ENCODE results near the gene NFX1.
"Not testable (repeated sequence)": the region's sequence is repeated elsewhere in the genome, so short reads cannot be mapped to it uniquely, and the experiment has no call there.

The NFX1 gene

DNA sequence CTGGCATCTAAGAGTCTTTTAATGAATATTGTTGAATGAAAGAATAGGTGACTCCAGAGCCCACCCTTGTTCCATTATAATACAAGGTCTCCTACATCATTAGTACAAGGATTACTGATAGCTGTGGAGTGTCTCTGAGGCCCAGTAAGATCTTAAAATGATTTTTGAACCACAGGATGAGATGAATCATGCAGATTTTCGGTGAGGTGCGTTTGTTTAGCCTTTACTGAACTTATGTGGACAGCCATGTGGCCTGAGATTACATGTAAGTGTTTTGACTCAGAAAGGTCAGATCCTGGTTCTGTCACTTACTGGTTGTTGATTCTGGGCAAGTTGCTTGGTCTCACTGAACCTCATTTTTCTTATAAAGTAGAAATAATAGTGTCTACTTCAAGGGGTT is 21.6 kb downstream of the NFX1 start:
- DNase-seq = no peak

DNA sequence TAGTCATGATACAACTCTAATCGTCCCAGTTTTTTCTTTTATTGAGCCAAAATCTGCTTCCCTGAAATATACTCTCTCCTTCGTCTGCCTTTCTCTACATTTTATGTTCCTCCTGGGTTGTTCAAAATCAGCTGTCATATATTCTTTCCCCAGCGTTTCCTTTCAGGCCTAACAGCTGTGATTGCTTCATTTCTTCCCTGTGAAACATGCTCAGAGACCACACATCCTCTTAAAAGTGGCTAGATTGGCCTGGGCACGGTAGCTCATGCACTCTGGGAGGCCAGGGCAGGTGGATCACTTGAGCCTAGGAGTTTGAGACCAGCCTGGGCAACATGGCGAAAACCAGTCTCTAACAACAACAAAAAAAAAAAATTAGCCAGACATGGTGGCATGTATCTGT is 25.1 kb downstream of the NFX1 start:
- no peak for DNase-seq

DNA sequence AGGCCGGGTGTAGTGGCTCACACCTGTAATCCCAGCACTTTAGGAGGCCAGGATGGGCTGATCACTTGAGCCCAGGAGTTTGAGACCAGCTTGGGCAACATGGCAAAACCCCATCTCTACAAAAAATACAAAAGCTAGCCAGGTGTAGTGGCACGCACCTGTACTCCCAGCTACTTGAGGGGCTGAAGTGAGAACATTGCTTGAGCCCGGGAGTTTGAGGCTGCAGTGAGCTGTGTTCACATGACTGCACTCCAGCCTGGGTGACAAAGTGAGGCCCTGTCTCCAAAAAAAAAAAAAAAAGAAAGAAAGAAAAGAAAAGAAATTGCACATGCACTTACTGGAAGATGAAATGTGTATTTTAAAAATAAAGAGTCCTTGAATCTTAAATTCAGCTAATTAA is 26.8 kb downstream of the NFX1 start:
- DNase-seq = not testable (repeated sequence)

DNA sequence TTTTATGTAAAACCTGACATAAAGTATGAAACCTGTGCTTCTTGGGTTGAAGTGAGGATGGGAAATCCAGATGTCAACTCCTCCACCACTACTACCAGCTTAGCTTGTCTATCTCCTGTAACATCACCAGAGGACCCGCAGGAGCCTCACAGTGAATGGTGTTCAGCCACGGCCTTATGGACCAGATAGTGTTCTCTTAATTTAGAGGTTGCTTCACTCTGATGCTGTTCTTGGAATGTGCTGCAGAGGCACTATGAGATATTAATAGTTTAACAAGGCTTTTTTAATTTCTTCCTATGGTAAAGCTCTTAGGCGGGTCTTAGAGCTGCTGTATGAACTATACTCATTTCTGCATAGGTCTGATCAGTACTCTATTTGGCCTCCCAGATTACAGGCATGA is 27.9 kb downstream of the NFX1 start:
- DNase-seq = no peak

DNA sequence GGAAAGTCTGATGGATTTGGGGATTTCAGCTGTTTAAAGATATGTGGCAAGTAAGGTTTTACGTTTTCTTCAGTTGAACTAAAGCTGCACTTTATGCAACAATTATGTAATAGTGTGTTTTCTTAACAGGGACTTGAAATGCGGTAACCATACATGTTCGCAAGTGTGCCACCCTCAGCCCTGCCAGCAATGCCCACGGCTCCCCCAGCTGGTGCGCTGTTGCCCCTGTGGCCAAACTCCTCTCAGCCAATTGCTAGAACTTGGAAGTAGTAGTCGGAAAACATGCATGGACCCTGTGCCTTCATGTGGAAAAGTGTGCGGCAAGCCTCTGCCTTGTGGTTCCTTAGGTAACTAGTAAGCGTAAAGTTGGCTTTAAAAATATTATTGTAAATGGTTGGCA is 28.5 kb downstream of the NFX1 start:
- DNase-seq = no peak

DNA sequence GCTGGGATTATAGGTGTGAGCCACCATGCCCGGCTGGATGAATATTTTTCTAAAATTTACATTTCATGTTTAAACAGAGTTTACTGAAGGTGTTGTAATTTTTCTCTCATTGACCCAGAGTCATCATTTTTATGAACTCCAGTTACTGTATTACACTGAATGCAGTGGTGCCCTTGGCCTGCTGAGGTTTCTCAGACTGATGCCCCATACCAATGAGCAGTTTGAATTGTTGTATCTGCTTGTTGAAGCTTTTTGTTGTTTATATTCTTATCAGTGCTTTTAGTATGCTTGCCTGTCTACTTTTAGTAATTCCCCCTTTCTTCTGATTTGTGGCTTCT is 29.9 kb downstream of the NFX1 start:
- DNase-seq = no peak

DNA sequence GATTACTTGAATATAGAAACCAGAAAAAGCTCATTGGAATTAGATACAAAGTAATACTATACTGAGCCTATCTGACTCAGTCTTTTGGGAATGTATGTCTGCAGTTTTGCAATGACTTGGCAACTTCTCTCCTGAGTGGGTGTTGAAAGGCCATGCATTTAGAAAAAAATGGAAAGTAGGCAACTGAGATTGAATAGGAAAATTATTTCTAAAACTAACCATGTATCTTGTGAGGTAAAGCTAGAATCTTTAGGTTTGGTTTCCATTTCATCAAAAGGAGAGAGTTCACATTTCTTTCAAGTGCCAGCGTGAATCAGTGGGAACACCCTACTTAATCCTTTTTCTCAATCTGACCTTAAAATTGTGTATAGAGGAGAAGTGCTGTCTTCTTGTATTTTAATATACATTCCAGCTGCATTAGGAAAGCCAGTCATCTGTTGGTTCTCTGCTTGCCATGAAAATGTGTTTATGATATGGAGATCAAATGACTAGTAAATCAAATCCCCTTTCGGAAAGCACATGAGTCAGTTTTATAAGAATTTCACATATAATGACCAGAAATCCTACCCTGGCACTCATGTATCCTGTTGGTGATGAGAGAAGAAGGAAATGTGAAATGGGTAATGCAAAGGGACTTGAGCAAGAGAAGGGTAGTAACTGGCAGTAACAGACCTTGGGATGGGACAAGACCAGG is 30.4 kb downstream of the NFX1 start:
- DNase-seq = no peak

DNA sequence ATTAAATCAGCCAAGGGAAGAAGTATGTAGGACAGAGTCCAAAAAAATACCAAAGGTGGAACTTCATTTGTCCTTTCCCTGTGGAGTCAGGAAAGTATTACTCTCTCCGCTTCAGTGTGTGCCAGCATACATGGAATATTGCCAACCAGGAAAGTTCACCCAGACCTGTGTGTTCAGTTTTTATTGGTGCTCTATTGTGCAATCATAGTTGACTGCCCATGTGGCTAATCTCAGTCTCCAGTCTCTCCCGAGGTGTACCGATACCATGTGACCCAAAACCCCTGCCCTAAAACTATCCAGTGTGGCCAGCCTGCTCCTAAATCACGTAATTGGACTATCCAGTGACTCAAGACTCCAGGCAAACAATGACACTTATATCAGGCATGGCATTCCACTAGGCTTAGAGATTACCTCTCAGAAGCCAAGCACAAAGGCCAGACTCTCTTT is 38.8 kb downstream of the NFX1 start:
- no peak for DNase-seq

DNA sequence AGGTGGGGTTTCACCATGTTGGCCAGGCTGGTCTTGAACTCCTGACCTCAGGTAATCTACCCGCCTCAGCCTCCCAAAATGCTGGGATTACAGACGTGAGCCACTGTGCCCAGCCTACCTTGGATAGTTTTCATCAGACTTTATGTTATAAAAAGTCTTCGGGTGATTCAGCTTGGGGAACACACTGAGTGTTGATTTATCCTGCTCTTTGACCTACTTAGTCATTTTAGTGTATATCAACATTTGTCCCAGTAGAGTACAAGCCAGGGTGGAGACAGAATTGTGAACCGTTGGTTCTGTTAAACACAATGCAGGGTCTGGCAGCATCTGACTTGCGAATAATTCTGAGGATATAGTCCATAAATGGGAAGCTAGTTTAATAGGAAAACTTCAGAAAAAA is 39.7 kb downstream of the NFX1 start:
- no peak for DNase-seq

DNA sequence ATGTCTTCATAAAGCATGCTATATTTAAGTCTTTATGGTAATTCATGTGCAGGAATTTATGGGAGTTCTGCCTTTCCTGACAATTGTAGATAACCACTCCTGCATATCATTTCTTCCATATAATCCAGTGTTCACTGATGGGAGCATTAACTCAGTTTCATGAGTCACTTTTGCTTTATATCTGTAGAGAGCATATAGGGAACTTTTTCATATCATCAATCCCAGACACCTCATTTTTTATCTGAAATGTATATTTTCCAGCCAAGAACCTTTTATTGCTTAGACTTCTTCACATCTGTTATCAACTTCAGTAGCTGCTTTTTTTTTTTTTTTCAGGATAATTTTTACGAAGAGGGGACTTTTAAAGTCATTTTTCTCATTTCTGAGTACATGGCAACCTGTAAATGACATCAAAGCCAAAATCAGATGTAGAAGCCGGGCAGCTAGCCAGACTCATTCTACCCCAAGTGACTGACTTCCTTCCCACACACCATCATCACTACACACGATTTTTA is 41.1 kb downstream of the NFX1 start:
- no peak for DNase-seq

DNA sequence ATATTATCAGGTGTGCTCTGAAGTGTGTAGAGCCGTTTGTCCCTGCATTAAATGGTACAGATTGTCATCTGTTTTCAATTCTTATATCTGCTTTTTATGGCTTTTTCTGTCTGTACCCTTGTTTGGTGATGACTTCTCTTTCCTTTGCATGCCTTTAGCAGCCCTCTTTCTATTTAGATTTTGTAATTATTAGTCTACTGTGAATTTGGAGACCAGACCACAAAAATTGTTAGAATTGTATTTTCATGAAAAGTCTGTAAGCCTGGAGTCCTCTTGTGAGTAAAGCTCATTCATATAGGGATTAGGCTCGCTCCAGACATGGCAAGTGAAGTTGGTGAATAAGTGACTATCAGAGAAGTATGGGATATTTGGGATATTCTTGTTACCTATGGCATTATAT is 41.7 kb downstream of the NFX1 start:
- DNase-seq = no peak

DNA sequence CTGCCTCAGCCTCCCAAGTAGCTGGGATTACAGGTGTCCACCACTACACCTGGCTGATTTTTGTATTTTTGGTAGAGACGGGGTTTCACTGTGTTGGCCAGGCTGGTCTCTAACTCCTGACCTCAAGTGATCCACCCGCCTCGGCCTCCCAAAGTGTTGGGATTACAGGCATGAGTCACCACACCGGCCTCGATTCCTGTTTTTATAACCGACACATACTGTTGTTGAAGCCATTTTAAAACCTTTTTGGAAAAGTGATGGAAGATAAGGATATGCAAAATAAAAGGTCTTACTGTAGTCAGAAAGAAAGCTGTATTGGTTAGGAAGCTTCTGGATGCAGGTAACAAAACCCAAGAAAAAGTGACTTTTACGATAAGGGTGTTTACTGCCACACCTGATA is 42.6 kb downstream of the NFX1 start:
- not testable (repeated sequence) for DNase-seq

DNA sequence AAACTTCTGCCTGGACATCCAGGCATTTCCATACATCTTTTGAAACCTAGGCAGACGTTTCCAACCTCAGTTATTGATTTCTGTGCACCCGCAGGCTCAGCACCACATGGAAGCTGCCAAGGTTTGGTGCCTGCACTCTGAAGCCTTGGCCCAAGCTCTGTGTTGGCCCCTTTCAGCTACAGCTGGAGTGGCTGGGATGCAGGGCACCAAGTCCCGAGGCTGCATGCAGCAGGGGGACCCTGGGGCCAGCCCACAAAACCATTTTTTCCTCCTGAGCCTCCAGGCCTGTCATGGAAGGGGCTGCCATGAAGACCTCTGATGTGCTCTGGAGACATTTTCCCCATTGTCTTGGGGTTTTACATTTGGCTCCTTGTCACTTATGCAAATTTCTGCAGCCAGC is 49.9 kb downstream of the NFX1 start:
- DNase-seq = no peak

DNA sequence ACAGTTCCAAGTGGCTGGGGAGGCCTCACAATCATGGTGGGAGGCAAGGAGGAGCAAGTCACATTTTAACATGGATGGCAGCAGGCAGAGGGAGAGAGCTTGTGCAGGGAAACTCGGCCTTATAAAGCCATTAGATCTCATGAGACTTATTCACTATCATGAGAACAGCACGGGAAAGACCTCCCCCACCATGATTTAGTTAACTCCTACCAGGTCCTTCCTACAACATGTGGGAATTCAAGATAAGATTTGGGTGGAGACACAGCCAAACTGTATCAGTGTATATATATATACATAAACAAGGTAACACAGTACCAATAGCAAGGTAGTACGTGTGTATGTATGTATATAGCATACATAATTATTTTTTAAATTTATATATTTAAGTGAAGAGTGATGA is 50.9 kb downstream of the NFX1 start:
- DNase-seq = no peak

DNA sequence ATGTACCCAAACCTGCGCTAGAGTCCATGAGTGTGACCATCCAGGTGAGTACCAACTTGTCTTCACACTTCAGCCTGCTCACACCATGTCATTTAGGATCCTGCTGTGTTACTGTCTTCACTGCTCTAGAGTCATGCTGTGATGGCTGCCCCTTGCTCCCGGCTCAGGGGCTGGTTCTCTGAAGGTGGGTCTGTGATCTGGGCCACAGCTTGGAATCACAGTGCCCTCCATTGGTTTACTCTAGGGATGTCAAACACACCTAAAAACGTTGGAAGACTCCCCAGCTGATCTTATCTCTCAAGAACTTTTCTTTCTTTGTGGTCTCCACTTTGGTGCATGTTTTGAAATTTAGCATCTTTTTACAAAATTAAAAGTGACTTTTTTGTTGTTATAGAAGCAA is 53.8 kb downstream of the NFX1 start:
- DNase-seq = no peak

DNA sequence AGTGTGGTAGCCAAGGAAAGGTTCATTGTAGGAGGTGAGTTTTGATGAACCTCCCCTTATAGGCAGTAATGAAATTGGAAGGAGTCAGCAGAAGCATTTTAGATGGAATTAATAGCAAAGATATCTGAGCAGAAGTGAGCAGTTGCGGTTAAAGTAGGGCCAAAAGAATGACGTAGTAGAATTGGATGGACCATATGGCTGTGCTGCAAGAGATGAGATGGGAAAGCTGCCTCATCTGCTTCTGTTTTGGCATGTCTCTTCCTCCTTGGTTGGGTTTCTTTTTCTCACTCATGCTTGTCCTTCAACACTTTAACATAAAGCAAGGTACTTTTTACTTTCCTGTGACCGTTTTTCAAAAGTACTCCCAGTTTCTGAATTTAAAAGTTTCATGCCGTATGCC is 56.2 kb downstream of the NFX1 start:
- DNase-seq = no peak

DNA sequence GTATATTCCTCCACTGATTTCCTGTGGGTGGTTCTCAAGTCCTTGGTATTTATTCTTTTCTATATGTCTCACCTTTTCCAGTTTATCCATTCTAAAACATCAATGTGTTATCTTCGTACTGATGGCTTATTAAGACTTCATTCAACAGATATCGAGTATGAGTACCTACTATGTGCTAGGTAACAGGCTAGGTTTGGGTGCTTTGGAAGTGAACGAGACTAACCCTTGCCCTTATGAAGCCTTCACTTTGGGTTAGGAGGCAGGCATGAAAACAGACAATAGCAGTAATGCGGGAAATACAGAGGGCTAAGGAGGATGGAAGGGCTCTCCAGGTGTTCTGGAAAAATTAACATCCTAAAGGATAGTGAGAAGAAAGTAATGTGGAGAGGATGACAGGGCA is 58.7 kb downstream of the NFX1 start:
- DNase-seq = no peak

DNA sequence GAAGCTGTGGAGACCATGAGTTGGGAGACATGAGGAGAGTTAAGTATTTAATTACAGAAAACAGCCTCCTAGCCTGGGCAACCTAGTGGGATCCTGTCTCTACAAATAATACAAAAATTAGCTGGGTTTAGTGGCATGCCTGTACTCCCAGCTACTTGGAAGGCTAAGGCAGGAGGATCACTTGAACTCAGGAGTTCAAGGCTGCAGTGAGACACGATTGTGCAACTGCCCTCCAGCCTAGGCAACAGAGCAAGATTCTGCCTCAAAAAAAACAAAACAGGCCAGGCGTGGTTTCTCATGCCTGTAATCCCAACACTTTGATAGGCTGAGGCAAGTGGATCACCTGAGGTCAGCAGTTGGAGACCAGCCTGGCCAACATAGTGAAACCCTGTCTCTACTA is 59.4 kb downstream of the NFX1 start:
- DNase-seq = no peak

DNA sequence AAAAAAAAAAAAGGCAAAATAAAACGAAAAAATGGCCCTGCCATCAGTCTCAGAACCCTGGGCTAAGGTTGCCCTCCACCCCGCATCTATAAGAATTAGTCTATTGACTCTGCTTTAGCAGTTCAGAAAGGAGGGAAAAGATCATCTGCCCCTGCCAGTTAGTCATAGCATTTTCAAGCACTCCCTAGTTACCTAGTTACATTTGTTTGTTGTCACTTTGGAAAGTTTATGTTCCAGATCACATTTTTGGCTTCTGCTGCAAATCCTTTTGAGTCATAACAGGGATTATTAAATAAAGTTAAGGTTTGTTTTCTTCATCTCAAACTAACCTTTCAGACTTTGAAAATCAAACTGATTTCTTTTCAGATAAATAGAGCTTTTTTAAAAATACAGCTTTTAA is 60.0 kb downstream of the NFX1 start:
- DNase-seq = no peak

DNA sequence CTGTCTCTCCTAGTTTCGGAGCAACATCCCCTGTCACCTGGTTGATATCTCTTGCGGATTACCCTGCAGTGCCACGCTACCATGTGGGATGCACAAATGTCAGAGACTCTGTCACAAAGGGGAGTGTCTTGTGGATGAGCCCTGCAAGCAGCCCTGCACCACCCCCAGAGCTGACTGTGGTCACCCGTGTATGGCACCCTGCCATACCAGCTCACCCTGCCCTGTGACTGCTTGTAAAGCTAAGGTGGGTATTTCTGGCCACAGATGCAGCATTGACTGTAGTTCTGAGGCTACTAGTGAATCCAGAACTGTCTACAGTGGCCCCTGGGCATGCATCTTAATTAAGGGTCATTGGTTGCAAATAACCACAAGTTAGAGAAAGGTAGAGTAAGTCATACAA is 61.2 kb downstream of the NFX1 start:
- DNase-seq = no peak

DNA sequence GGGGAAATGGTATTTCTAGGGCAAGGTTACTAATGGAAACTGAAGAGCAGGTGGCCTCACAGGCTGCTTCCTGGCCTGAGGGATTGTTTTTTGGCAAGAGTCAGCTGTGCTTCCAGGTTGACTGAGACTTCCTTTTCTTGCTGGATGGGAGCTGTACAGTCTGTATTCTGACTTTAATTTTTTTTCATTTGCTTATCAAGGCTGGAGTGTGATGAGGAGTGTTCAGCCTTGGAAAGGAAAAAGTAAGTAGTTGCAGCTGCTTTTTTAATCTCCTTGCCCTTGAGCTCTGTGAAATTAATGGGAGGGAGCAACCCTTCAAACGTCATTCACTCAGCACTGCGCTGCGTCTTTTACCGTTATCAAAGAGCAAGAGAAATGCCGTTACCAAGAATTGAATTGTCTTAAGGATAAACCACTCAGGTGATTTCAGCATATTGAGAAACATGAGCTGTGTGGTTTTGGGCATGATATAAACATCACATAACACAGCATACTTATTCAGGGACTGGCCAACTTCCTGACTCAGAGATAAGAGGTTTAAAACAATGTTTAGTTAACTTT is 64.4 kb downstream of the NFX1 start:
- no peak for DNase-seq

DNA sequence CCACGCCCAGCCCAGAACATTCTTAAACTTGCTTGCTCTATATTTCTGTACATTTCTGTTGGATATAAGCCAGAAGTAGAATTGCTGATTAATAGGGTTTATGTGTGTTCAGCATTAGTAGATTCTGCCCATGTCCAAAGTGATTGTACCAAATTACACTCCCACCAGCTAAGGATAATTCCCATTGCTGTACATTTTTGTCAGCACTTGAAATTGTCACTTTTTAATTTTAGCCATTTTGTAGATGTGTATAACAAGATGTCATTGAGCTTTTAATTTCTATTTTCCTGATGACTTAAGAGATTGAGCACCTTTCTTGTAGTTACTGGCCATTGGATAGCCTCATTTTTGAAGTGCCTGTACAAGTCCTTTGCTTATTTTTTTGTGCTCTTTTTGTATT is 65.6 kb downstream of the NFX1 start:
- DNase-seq = no peak

DNA sequence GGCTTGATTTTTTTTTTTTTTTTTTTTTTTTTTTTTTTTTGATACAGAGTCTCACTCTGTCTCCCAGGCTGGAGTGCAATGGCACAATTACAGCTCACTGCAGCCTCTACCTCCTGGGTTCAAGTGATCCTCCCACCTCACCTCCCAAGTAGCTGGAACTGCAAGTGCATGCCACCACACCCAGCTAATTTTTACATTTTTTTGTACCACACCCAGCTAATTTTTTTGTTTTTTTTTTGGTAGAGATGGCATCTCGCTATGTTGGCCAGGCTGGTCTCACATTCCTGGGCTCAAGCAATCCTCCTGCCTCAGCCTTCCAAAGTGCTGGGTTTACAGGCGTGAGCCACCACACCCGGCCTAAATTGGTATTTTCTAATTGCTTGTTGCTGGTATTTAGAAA is 68.3 kb downstream of the NFX1 start:
- DNase-seq = not testable (repeated sequence)

DNA sequence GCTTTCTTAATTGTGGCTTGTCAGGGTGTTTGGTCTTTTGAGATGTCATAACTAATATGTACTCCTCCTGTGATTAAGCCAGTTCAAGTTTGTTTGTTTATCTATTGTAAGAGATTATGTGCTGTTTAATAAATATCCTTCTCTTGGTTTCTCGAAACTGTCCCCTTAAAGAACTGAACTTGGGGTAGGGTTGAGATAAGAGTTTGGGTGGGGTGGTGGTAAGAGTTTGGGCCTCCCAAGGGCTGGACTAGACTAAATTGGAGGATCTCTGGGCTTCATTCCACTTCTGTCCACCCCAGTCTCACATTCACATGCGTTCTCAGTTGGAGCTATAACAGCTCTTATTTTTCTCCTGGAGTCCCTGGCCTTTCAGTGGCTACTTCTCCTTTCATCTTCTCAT is 73.8 kb downstream of the NFX1 start:
- no peak for DNase-seq

DNA sequence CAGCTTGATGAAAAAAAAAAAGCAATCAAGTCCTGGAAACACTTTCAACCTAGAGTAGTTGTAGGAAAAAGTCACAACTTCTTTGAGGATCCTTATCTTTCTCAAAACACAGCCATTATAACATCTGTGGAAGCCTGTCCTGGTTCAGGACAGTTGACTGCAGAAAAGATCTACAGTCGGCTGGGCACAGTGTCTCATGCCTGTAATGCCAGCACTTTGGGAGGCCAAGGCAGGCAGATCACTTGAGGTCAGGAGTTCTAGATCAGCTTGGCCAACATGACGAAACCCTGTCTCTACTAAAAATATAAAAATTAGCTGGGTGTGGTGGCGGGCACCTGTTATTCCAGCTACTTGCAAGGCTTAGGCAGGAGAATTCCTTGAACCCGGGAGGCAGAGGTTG is 74.5 kb downstream of the NFX1 start:
- not testable (repeated sequence) for DNase-seq

All from activated naive CD4-positive, alpha-beta T cell treated with Interleukin-2 at 50 U/mL for 16 hours (primary cell).